ENCODE results near the gene DHRSX. TPM values are rescaled to one million over a fixed set of nuclear protein-coding genes. Genes with fewer than 3 reads are reported as not detected.
"Not testable (repeated sequence)": the region's sequence is repeated elsewhere in the genome, so short reads cannot be mapped to it uniquely, and the experiment has no call there.

Gene DHRSX
- total and polyA plus RNA-seq, 10 of the 15 experiments (the other 5 are each of a cell fraction or from before 2014, with no cell fraction given) = 1.7 to 39.5 (median 16.5) TPM

GRCh38 chrX:2265658-2266444 lies 234.9 kb downstream of the DHRSX start:
- WGBS (ENCODE audit: insufficient coverage, insufficient replicate concordance, low lambda C conversion rate, missing lambda C conversion rate) = 88% methylated on average over 14 of the region's 23 CpGs
- H3K4me3 ChIP-seq; H3K27me3 ChIP-seq (replicated peaks in 1 of 2; ENCODE audit: control insufficient read depth in 2 of 2, insufficient read depth in 2 of 2, low read length in 1 of 2); ATAC-seq; intact Hi-C loops (cut with micrococcal nuclease; ENCODE audit: unreplicated experiment); RAD21 ChIA-PET (ENCODE audit: unreplicated experiment); POLR2A ChIA-PET; H2AFZ ChIP-seq (ENCODE audit: control insufficient read depth, low read depth, low read length); BruUV-seq (replicated peaks); FAIRE-seq; CTCF ChIA-PET; H3K79me2 ChIP-seq (ENCODE audit: control insufficient read depth, insufficient read depth, low read length); H3K27ac ChIP-seq (ENCODE audit: control insufficient read depth, insufficient read depth); H3K9me3 ChIP-seq (replicated peaks; ENCODE audit: control insufficient read depth, insufficient read depth, low read length); H3K9ac ChIP-seq (ENCODE audit: control insufficient read depth, insufficient read depth, low read length); DNase-seq (ENCODE audit: low read depth, low spot score); H3K36me3 ChIP-seq (ENCODE audit: control insufficient read depth in 2 of 2, insufficient read depth in 2 of 2, low read length in 1 of 2); H3K4me2 ChIP-seq (ENCODE audit: control insufficient read depth, insufficient read depth); H4K20me1 ChIP-seq (ENCODE audit: control insufficient read depth, insufficient read depth); in situ Hi-C loops (cut with MboI); H3K4me1 ChIP-seq (ENCODE audit: control insufficient read depth, insufficient read depth, low read length); SMC1A ChIA-PET (ENCODE audit: uncharacterized antibody, unreplicated experiment): not testable (repeated sequence)
- TF ChIP-seq CHD4 (IDR thresholded peaks at IDR 0.05) (peak; percentile 98), KDM1A (IDR thresholded peaks at IDR 0.05; ENCODE audit: borderline replicate concordance) (0 out of 2 replicates have a peak, but pooled peaks have one; percentile 85)

- no peak for FAIRE-seq
- intact Hi-C loops (cut with micrococcal nuclease; ENCODE audit: unreplicated experiment) (no loop called here), in situ Hi-C loops (cut with MboI) (no loop called here)
- DNase-seq (ENCODE audit: low read depth, low spot score) = no peak
- no peak overlapping the region for H3K9ac ChIP-seq (ENCODE audit: control insufficient read depth, insufficient read depth, low read length)
- no peaks in the 10 kb centered on the region; a peak in 2 of 4 replicates for H3K36me3 ChIP-seq (ENCODE audit: control insufficient read depth in 2 of 2, insufficient read depth in 2 of 2, low read length in 1 of 2)
- H3K9me3 ChIP-seq (replicated peaks; ENCODE audit: control insufficient read depth, insufficient read depth, low read length) = no peaks in the 10 kb centered on the region
- ChIA-PET CTCF (no interaction called here), SMC1A (ENCODE audit: uncharacterized antibody, unreplicated experiment) (no interaction called here), RAD21 (ENCODE audit: unreplicated experiment) (no interaction called here), POLR2A (no interaction called here)
- H4K20me1 ChIP-seq (ENCODE audit: control insufficient read depth, insufficient read depth) = no peaks in the 10 kb centered on the region
- H3K79me2 ChIP-seq (ENCODE audit: control insufficient read depth, insufficient read depth, low read length) = no peaks in the 10 kb centered on the region
- H3K4me3 ChIP-seq = no peak overlapping the region
- H3K4me1 ChIP-seq (ENCODE audit: control insufficient read depth, insufficient read depth, low read length) = no peaks in the 10 kb centered on the region; the same call in 1 of the 2 replicates
- no peak overlapping the region for H3K27ac ChIP-seq (ENCODE audit: control insufficient read depth, insufficient read depth)
- H3K4me2 ChIP-seq (ENCODE audit: control insufficient read depth, insufficient read depth) = no peak overlapping the region
- BruUV-seq (replicated peaks) = no TSS peak
- 65% methylated on average over 17 of the region's 17 CpGs for WGBS (ENCODE audit: insufficient coverage, insufficient replicate concordance, low lambda C conversion rate, missing lambda C conversion rate)
- H3K27me3 ChIP-seq (replicated peaks in 1 of 2; ENCODE audit: control insufficient read depth in 2 of 2, insufficient read depth in 2 of 2, low read length in 1 of 2) = no peaks in the 10 kb centered on the region
- no peak overlapping the region for H2AFZ ChIP-seq (ENCODE audit: control insufficient read depth, low read depth, low read length)
- no peak for ATAC-seq
- no peak for TF ChIP-seq BCLAF1 (IDR thresholded peaks at IDR 0.05)
- TF ChIP-seq ESRRA (IDR thresholded peaks at IDR 0.05; ENCODE audit: low read length) = no peak
- no peak for TF ChIP-seq MYB (IDR thresholded peaks at IDR 0.05; ENCODE audit: borderline replicate concordance, low read depth, low read length)
- no peak for TF ChIP-seq ATF7 (IDR thresholded peaks at IDR 0.05; ENCODE audit: low read depth)
- no peak for TF ChIP-seq NFYA (IDR thresholded peaks at IDR 0.05; ENCODE audit: borderline replicate concordance, low read depth, low read length)
- no peak for TF ChIP-seq RCOR1 (conservative IDR thresholded peaks at IDR 0.05; ENCODE audit: low read depth, low read length)
- no peak for TF ChIP-seq EZH2 (IDR thresholded peaks at IDR 0.05; ENCODE audit: borderline replicate concordance, control insufficient read depth, low read depth, low read length)
- no peak for TF ChIP-seq MYC (IDR thresholded peaks at IDR 0.05; ENCODE audit: insufficient read depth, insufficient read length, insufficient replicate concordance, low read length, severe bottlenecking)
- no peak for TF ChIP-seq EGR1 (IDR thresholded peaks at IDR 0.05; ENCODE audit: borderline replicate concordance in 1 of 2, low read depth in 2 of 2, low read length in 2 of 2)
- no peak for TF ChIP-seq MEF2A (IDR thresholded peaks at IDR 0.05; ENCODE audit: insufficient read depth, low read depth, low read length)
These were observed 236.4 kb downstream of the DHRSX start for GRCh38 chrX:2264179-2265030.
